CD4-positive, alpha-beta memory T cell (primary cell): ENCODE results near the gene NES. TPM values are rescaled to one million over a fixed set of nuclear protein-coding genes. Genes with fewer than 3 reads are reported as not detected.

Experiments
- CTCF ChIA-PET: fragments of 350-600 bp; sonication (Branson Sonifier 250); formaldehyde crosslinking; loops from one replicate; lab custom pipeline; 2021; ENCODE audit warnings: inconsistent platforms; ENCODE audit not compliant: partially characterized antibody; lab: Charles Lee
- POLR2A ChIA-PET: fragments of 350-600 bp; sonication (Branson Sonifier 250); formaldehyde crosslinking; loops from one replicate; lab custom pipeline; 2021; ENCODE audit not compliant: partially characterized antibody; lab: Charles Lee
- DNase-seq, 5 donors: peaks; one replicate each; pipeline versions ENCODE4 v3.0.0 to v3.0.0-alpha.2; 2020 to 2022; ENCODE audit warnings: mixed read lengths in 1 of 5
- H3K27ac ChIP-seq: one replicate; pipeline ENCODE4 v1.7.0; 2013; ENCODE audit warnings: low read depth, low read length
- H3K27me3 ChIP-seq: 2 replicates; pipeline ENCODE4 v1.7.0; 2013; ENCODE audit warnings: mild to moderate bottlenecking, low read length, moderate library complexity; ENCODE audit not compliant: insufficient read depth
- H3K36me3 ChIP-seq: 2 replicates; pipeline ENCODE4 v1.7.0; 2013; ENCODE audit warnings: mild to moderate bottlenecking, low read length, moderate library complexity; ENCODE audit not compliant: insufficient read depth
- H3K4me1 ChIP-seq: 2 replicates; pipeline ENCODE4 v1.7.0; 2013; ENCODE audit warnings: mild to moderate bottlenecking, low read length, moderate library complexity; ENCODE audit not compliant: insufficient read depth
- H3K4me3 ChIP-seq, 2 donors: one replicate each; pipeline ENCODE4 v1.7.0; 2013; ENCODE audit warnings: low read length in 2 of 2, mild to moderate bottlenecking in 1 of 2
- H3K9me3 ChIP-seq, 2 donors: one replicate each; pipeline ENCODE4 v1.7.0; 2013; ENCODE audit warnings: low read length in 2 of 2, control low read depth in 1 of 2; ENCODE audit not compliant: control insufficient read depth in 1 of 2
- H3K27ac Mint-ChIP-seq, 7 donors: one replicate each; pipeline ENCODE4 v1.8.0; 2020 to 2021; ENCODE audit warnings: mixed read lengths in 7 of 7, mild to moderate bottlenecking in 6 of 7, inconsistent platforms in 3 of 7, moderate library complexity in 3 of 7
- H3K27me3 Mint-ChIP-seq, 2 donors: one replicate each; pipeline ENCODE4 v1.8.0; 2020 to 2021; ENCODE audit warnings: mixed read lengths in 2 of 2
- H3K36me3 Mint-ChIP-seq, 2 donors: one replicate each; pipeline ENCODE4 v1.8.0; 2020 to 2021; ENCODE audit warnings: mixed read lengths in 2 of 2, inconsistent platforms in 1 of 2, mild to moderate bottlenecking in 1 of 2
- H3K4me1 Mint-ChIP-seq, 4 donors: one replicate each; pipeline ENCODE4 v1.8.0; 2020 to 2021; ENCODE audit warnings: mixed read lengths in 4 of 4, mild to moderate bottlenecking in 1 of 4
- H3K4me3 Mint-ChIP-seq, 8 donors: one replicate each; pipeline ENCODE4 v1.8.0; 2020 to 2021; ENCODE audit warnings: mixed read lengths in 8 of 8, mild to moderate bottlenecking in 7 of 8, moderate library complexity in 6 of 8, inconsistent platforms in 3 of 8
- H3K9me3 Mint-ChIP-seq, 8 donors: one replicate each; pipeline ENCODE4 v1.8.0; 2020 to 2021; ENCODE audit warnings: mixed read lengths in 8 of 8, mild to moderate bottlenecking in 5 of 8, inconsistent platforms in 3 of 8, moderate library complexity in 1 of 8
- intact Hi-C: fragments of 100-400 bp; cut with micrococcal nuclease; formaldehyde crosslinking; loops from one replicate; pipeline ENCODE4 v1.15.1; 2023
- polyA plus RNA-seq, 2 donors: library from polyadenylated mRNA; unstranded; fragments of 300-500 nt; fragmentation: Illumina TruSeq; gene quantifications; one replicate each; pipeline ENCODE4 v1.2.3, GENCODE V29; 2021
- total RNA-seq, 2 experiments: library from RNA; stranded (reverse); gene quantifications; one replicate each; pipeline ENCODE4 v1.2.3, GENCODE V29; 2021

NES gene
- total and polyA plus RNA-seq, 4 experiments from 2014 or later = not detected

GRCh38 chr1:156626079-156626438, 51.1 kb downstream of the NES start:
- Mint-ChIP-seq H3K4me1 (peaks cover 6 to 16% (median 10%) of the 10 kb centered on the region in 4 donors), H3K27me3 (peaks cover 32 to 39% of the 10 kb centered on the region in 2 donors), H3K9me3 (peaks cover 0 to 2% (median 0%) of the 10 kb centered on the region in 8 donors), H3K36me3 (no peaks in the 10 kb centered on the region), H3K27ac (peak overlapping the region in 1 of 7 donors; percentile 49), H3K4me3 (peak overlapping the region in 5 of 8 donors; percentile 69 to 88 (median 84))
- DNase-seq = no peak
- H3K9me3 ChIP-seq = no peaks in the 10 kb centered on the region
- H3K36me3 ChIP-seq = no peaks in the 10 kb centered on the region
- ChIA-PET POLR2A (interaction anchor here (1.1 kb wide), 1 partner anchor 80 kb away, joined by 3 read pairs; no protein-coding TSS in a partner anchor), CTCF (interaction anchor here (0.6 to 9.0 kb wide), 13 partner anchors 10 to 180 kb away, joined by 3 to 153 read pairs (median 11); partner anchors contain the start of genes BCAN and NES)
- no peak overlapping the region for H3K27ac ChIP-seq
- peaks cover 20% of the 10 kb centered on the region for H3K4me1 ChIP-seq
- intact Hi-C loops = loop anchor here (1.0 to 10.0 kb wide), 4 partner anchors 31 to 101 kb away; partner anchors contain the start of genes CRABP2, ISG20L2 and METTL25B
- no peak overlapping the region for H3K4me3 ChIP-seq
- peaks cover 23% of the 10 kb centered on the region for H3K27me3 ChIP-seq

DNA sequence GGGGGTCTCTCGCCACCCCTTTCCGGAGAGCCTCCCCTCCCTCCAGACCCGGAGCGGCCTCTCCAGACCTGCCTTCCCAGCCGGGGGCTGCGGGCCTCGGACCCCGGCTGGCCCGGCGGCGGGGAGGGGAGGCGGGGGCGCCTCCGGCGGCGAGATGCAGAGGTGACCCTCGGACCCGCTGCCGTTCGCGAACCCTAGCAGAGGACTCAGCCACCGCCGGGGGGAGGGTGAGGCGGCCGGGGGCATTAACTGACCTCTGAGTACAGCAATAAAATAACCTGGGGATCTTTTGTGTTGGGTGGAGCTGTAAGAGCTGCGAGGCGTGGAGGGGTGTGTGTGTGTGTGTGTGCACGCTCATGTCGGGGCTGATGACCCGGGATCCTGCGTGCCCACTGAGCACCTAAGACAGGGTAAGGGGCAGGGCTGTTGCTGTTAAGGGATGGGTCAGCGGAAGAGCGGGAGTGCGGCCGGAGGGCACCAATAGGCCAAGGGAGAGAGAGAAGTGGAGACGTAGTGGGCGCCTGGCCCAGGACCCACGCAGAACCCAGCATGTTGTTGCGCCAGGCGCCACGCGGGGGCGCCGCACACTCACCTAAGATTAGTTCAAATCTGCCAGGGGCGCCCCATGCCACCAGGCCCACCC, 51.6 kb downstream of the NES start:
- peak in 4 of 5 donors; percentile 58 to 68 (median 62) for DNase-seq
- Histone ChIP-seq H3K4me3 (peak overlapping the region in 1 of 2 donors; percentile 47), H3K4me1 (peaks cover 20% of the 10 kb centered on the region), H3K36me3 (no peaks in the 10 kb centered on the region), H3K27me3 (peaks cover 26% of the 10 kb centered on the region), H3K27ac (no peak overlapping the region), H3K9me3 (no peaks in the 10 kb centered on the region)
- Mint-ChIP-seq H3K27ac (peak overlapping the region in 2 of 7 donors; percentile 49 to 93), H3K36me3 (no peaks in the 10 kb centered on the region), H3K9me3 (peaks cover 0 to 2% (median 0%) of the 10 kb centered on the region in 8 donors), H3K4me3 (peak overlapping the region; percentile 69 to 88 (median 80)), H3K27me3 (peaks cover 31 to 38% of the 10 kb centered on the region in 2 donors), H3K4me1 (peaks cover 6 to 16% (median 9%) of the 10 kb centered on the region in 4 donors)
- intact Hi-C loops = loop anchor here (1.0 to 10.0 kb wide), 4 partner anchors 32 to 102 kb away; partner anchors contain the start of genes CRABP2, ISG20L2 and METTL25B
- ChIA-PET POLR2A (interaction anchor here (1.1 kb wide), 1 partner anchor 81 kb away, joined by 3 read pairs; no protein-coding TSS in a partner anchor), CTCF (interaction anchor here (1.5 to 9.0 kb wide), 9 partner anchors 13 to 180 kb away, joined by 6 to 153 read pairs (median 12); partner anchors contain the start of gene NES)

DNA sequence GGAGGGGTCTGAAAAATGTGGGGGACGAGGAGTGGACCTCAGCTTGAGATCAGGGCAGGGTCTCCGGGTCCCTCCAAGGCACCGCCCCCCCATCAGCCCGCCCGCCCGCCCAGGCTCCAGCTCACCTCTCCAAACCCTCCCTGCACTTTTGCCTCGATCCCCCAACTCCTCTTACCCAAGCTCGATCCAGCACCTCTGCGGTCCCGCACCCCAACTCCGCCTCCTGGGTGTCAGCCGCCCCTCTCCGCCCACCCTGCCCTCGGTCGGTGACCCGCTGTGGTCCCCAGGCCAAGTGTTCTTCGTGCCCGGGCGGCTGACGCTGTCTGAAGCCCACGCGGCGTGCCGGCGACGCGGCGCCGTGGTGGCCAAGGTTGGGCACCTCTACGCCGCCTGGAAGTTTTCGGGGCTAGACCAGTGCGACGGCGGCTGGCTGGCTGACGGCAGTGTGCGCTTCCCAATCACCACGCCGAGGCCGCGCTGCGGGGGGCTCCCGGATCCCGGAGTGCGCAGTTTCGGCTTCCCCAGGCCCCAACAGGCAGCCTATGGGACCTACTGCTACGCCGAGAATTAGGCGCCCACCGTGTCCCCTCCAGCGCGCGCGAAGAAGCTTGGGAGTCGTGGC, 52.3 kb downstream of the NES start:
- Histone ChIP-seq H3K27ac (no peak overlapping the region), H3K4me1 (peaks cover 20% of the 10 kb centered on the region), H3K9me3 (no peaks in the 10 kb centered on the region), H3K4me3 (peak overlapping the region in 1 of 2 donors; percentile 47), H3K27me3 (peaks cover 30% of the 10 kb centered on the region), H3K36me3 (no peaks in the 10 kb centered on the region)
- H3K36me3 Mint-ChIP-seq = no peaks in the 10 kb centered on the region
- no peak for DNase-seq
- peaks cover 6 to 16% (median 9%) of the 10 kb centered on the region in 4 donors for H3K4me1 Mint-ChIP-seq
- H3K27me3 Mint-ChIP-seq = peaks cover 34 to 43% of the 10 kb centered on the region in 2 donors
- ChIA-PET CTCF (interaction anchor here (0.7 to 9.0 kb wide), 22 partner anchors 10 to 239 kb away, joined by 3 to 153 read pairs (median 4); partner anchors contain the start of gene NES), POLR2A (interaction anchor here (0.6 to 1.6 kb wide), 6 partner anchors 17 to 142 kb away, joined by 3 to 8 read pairs (median 4); partner anchors contain the start of genes ISG20L2, MEF2D, METTL25B and NAXE)
- H3K27ac Mint-ChIP-seq = no peak overlapping the region
- H3K4me3 Mint-ChIP-seq = peak overlapping the region; percentile 8 to 73 (median 37)
- intact Hi-C loops = loop anchor here (5.0 to 10.0 kb wide), 2 partner anchors 80 to 102 kb away; partner anchors contain the start of genes CRABP2, ISG20L2 and METTL25B
- H3K9me3 Mint-ChIP-seq = peaks cover 0 to 2% (median 0%) of the 10 kb centered on the region in 8 donors

DNA sequence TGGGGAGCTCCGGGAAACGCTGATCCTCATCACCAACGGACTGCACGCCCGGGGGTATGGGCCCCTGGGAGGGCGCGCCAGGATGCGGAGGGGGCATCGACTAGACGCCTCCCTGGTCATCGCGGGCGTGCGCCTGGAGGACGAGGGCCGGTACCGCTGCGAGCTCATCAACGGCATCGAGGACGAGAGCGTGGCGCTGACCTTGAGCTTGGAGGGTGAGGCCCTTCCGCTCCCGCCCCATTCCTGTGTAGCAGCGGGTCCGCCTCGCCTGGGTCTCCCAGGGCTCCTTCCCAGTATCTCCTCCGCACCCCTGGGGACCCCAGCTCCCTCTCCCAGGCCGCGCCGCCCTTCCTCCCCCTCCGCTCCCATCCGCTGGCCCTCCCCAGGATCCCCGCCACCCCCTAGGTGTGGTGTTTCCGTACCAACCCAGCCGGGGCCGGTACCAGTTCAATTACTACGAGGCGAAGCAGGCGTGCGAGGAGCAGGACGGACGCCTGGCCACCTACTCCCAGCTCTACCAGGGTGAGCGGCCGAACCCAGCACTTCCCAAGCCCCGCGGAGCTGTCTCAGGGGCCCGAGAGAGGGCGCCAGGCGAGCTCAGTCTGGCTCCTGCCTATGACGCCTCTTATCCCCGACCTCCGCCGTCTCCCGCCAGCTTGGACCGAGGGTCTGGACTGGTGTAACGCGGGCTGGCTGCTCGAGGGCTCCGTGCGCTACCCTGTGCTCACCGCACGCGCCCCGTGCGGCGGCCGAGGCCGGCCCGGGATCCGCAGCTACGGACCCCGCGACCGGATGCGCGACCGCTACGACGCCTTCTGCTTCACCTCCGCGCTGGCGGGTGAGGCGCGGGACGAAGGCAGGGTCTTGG, 53.0 kb downstream of the NES start:
- no peak overlapping the region for H3K27ac ChIP-seq
- H3K36me3 ChIP-seq = no peaks in the 10 kb centered on the region
- Mint-ChIP-seq H3K4me1 (peaks cover 6 to 16% (median 9%) of the 10 kb centered on the region in 4 donors), H3K9me3 (peaks cover 0 to 2% (median 0%) of the 10 kb centered on the region in 8 donors), H3K27ac (no peak overlapping the region), H3K36me3 (no peaks in the 10 kb centered on the region), H3K4me3 (peak overlapping the region in 7 of 8 donors; percentile 21 to 73 (median 55)), H3K27me3 (peaks cover 36 to 50% of the 10 kb centered on the region in 2 donors)
- H3K9me3 ChIP-seq = no peaks in the 10 kb centered on the region
- peaks cover 37% of the 10 kb centered on the region for H3K27me3 ChIP-seq
- ChIA-PET POLR2A (interaction anchor here (0.6 to 1.6 kb wide), 9 partner anchors 16 to 1348 kb away, joined by 3 to 8 read pairs (median 3); partner anchors contain the start of genes ISG20L2, MEF2D, METTL25B and NAXE), CTCF (interaction anchor here (0.5 to 9.0 kb wide), 23 partner anchors 10 to 244 kb away, joined by 3 to 153 read pairs (median 4); partner anchors contain the start of gene NES)
- intact Hi-C loops = loop anchor here (10.0 kb wide), 1 partner anchor 81 kb away; the partner anchor contains the start of gene CRABP2
- DNase-seq = peak in 2 of 5 donors; percentile 22 to 41
- H3K4me3 ChIP-seq = peak overlapping the region in 1 of 2 donors; percentile 34
- peaks cover 20% of the 10 kb centered on the region for H3K4me1 ChIP-seq

DNA sequence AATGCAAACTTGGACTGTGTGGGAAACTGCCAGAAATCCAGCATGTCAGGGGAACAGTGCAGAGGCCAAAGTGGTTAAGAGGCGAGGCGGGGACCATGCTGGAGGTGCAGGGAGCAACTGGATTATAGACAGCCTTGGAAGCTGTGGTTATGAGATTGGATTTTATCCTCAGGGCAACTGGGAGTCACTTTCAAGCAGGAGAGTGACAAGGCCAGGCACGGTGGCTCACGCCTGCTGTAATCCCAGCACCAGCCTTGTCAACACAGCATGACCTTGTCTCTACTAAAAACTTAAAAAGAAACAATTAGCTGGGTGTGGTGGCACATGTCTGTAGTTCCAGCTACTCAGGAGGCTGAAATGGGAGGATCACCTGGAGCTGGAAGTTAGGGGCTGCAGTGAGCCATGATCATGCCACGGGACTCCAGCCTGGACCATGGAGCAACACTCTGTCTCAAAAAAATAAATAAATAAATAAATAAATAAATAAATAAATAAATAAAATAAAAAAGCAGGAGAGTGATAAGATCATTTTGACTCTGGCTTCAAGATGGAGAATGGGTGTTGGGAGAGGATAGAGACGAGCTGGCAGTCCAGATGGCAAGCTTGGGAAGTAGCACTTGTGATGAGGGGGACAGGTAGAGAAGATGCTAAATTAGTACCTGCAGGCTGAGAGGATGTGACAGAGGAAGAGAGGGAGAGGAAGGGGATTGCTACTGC, 54.5 kb downstream of the NES start:
- Histone ChIP-seq H3K27me3 (peaks cover 37% of the 10 kb centered on the region), H3K27ac (no peak overlapping the region), H3K4me1 (peaks cover 20% of the 10 kb centered on the region), H3K9me3 (no peaks in the 10 kb centered on the region), H3K4me3 (no peak overlapping the region), H3K36me3 (no peaks in the 10 kb centered on the region)
- no peak for DNase-seq
- peaks cover 6 to 16% (median 9%) of the 10 kb centered on the region in 4 donors for H3K4me1 Mint-ChIP-seq
- CTCF ChIA-PET = interaction anchor here (0.8 to 9.0 kb wide), 4 partner anchors 14 to 177 kb away, joined by 3 to 153 read pairs (median 32); partner anchors contain the start of gene NES
- POLR2A ChIA-PET = no interaction called here
- no peaks in the 10 kb centered on the region for H3K36me3 Mint-ChIP-seq
- peaks cover 37 to 52% of the 10 kb centered on the region in 2 donors for H3K27me3 Mint-ChIP-seq
- H3K4me3 Mint-ChIP-seq = peak overlapping the region in 5 of 8 donors; percentile 4 to 66 (median 13)
- H3K27ac Mint-ChIP-seq = peak overlapping the region in 1 of 7 donors; percentile 73
- H3K9me3 Mint-ChIP-seq = peaks cover 0 to 2% (median 0%) of the 10 kb centered on the region in 8 donors
- intact Hi-C loops = loop anchor here (10.0 kb wide), 1 partner anchor 82 kb away; the partner anchor contains the start of gene CRABP2
